Muscle of leg (tissue), 11 donors: ENCODE measurements around the gene ENTPD3. TPM values are rescaled to one million over a fixed set of nuclear protein-coding genes. Genes with fewer than 3 reads are reported as not detected.

Source experiments
- DNase-seq: peaks from one replicate; pipeline ENCODE4 v3.0.0; 2013
- H3K27ac ChIP-seq: one replicate; pipeline ENCODE4 v1.5.1; 2013; ENCODE audit warnings: mild to moderate bottlenecking, low read length, control low read depth
- H3K27me3 ChIP-seq: one replicate; pipeline ENCODE4 v1.6.1; 2013; ENCODE audit warnings: low read length; ENCODE audit not compliant: control insufficient read depth, insufficient read depth
- H3K36me3 ChIP-seq: one replicate; pipeline ENCODE4 v1.6.1; 2013; ENCODE audit warnings: low read length; ENCODE audit not compliant: control insufficient read depth, insufficient read depth
- H3K4me1 ChIP-seq: one replicate; pipeline ENCODE4 v1.6.1; 2013; ENCODE audit warnings: low read length; ENCODE audit not compliant: control insufficient read depth, insufficient read depth
- H3K4me3 ChIP-seq: one replicate; pipeline ENCODE4 v1.5.1; 2013; ENCODE audit warnings: low read length, control low read depth
- H3K9me3 ChIP-seq: replicated peaks from 2 replicates; pipeline ENCODE4 v1.6.1; 2013; ENCODE audit warnings: low read depth, low read length; ENCODE audit not compliant: control insufficient read depth
- WGBS: methylation state at CpG from one replicate; pipeline ENCODE4 v1.1.5; 2013; ENCODE audit warnings: missing lambda C conversion rate; ENCODE audit not compliant: insufficient coverage; 5-methylcytosine and 5-hydroxymethylcytosine counted together
- polyA plus RNA-seq, 8 donors: library from polyadenylated mRNA; unstranded; fragments of 120-200 nt; gene quantifications; one replicate each; pipeline versions ENCODE4 v1.2.1 to v1.2.3, GENCODE V29; 2013; ENCODE audit warnings: inconsistent platforms in 1 of 8, low replicate concordance in 1 of 8; ENCODE audit not compliant: insufficient read length in 8 of 8, insufficient read depth in 1 of 8
- total RNA-seq: library from RNA; stranded (reverse); fragments of 120-200 nt; gene quantifications from one replicate; pipeline ENCODE4 v1.2.4, GENCODE V29; 2013

ENTPD3 gene
- total and polyA plus RNA-seq, 9 donors, result 0.10 to 0.75 (median 0.36) TPM

DNA sequence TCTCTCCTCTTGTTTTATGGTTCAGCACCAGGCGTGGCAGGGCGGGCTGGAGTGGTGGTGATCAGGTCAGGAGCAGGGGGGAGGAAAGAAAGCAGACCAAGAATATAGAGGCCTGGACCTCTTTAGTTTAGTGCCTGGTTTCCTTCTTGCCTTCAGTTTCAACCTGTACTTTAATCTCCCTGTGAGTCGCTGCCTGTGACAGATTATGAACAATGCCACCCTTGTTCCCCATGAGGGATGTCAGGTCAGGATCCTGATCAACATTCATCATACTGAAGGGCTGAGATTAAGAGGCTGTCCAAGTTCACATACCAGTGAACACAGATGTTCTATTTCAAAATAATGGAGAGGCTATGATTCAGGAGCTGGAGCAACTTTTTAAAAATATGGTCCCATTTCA lies 11.4 kb downstream of the ENTPD3 start:
- Histone ChIP-seq H3K36me3 (no peaks in the 10 kb centered on the region), H3K27me3 (no peaks in the 10 kb centered on the region), H3K4me1 (no peaks in the 10 kb centered on the region), H3K4me3 (no peak overlapping the region), H3K27ac (no peak overlapping the region), H3K9me3 (no peaks in the 10 kb centered on the region)
- no peak for DNase-seq
- 20% methylated on average over 1 of the region's 3 CpGs for WGBS

DNA sequence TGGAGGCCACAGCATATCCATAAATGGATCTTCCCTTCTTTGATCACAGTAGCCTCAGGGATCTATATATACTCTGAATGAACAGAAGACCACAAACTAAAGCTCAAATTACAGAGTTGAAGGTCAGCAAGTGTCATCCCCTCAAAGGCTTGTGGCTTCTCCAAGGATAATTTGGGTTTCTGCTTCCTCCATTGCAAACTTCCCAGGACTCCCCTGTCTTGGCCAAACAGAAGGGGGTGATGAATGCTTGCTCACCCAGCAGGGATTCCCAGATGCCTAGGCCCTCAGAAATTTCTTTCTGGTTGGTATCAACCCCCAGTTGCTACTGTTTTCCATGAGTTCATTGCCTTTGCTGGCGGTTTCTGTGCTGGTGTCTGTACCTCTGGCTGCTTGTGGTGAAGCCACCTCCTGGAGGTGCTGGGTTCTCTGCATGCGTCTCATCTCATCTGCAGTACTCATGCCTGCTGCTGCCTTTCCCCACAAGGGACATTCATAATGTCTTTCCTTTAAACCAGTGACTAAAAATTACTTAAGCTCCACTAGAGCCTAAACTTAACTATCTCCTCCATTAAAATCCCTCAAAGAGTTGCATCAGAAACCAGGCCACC lies 17.7 kb downstream of the ENTPD3 start:
- Histone ChIP-seq H3K4me3 (no peak overlapping the region), H3K4me1 (no peaks in the 10 kb centered on the region), H3K36me3 (no peaks in the 10 kb centered on the region), H3K27me3 (no peaks in the 10 kb centered on the region), H3K27ac (no peak overlapping the region), H3K9me3 (no peaks in the 10 kb centered on the region)
- DNase-seq, result no peak
- 79% methylated on average over 2 of the region's 2 CpGs for WGBS

DNA sequence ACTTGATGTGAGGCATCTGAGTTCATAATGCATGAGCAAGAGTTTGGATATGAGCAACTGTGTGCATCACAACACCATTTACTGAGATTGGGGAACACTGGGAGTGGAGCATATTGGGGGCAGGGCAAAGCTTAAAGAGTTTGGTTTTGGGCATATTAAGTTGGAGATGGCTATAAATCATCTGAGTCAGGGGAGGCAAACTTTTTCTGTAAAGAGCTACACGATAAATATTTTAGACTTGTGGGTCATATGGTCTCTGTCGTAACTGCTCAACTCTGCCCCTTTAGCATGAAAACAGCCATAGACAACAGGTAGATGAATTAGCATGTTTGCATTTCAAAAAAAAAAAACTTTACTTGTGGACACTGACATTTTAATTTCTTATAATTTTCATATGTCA lies 20.0 kb downstream of the ENTPD3 start:
- Histone ChIP-seq H3K27ac (no peak overlapping the region), H3K4me3 (no peak overlapping the region), H3K27me3 (no peaks in the 10 kb centered on the region), H3K4me1 (no peaks in the 10 kb centered on the region), H3K36me3 (no peaks in the 10 kb centered on the region), H3K9me3 (no peaks in the 10 kb centered on the region)
- no peak for DNase-seq
- whole genome bisulfite sequencing, result 100% methylated on average over 1 of the region's 2 CpGs

DNA sequence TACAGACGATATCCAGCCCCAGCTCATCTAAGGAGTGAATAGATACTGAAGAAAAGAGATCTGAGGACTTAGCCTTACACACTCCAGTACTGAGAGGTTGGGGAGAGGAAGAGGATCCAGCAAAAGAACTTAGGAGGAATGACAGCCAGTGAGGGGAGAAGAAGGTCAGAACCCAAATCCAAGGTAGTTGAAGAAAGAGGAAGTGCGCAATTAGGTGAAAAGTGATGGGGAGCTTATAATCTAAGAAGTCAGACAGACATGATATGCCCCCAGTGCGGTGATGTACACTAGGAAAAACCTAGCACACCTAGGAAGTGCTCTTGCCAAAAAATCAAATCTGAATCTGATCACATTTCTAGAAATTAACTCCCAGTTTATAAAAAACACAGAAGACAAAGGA lies 20.6 kb downstream of the ENTPD3 start:
- 83% methylated on average over 1 of the region's 3 CpGs for WGBS
- Histone ChIP-seq H3K27ac (no peak overlapping the region), H3K36me3 (no peaks in the 10 kb centered on the region), H3K9me3 (no peaks in the 10 kb centered on the region), H3K4me3 (no peak overlapping the region), H3K27me3 (no peaks in the 10 kb centered on the region), H3K4me1 (no peaks in the 10 kb centered on the region)
- DNase-seq, result no peak

DNA sequence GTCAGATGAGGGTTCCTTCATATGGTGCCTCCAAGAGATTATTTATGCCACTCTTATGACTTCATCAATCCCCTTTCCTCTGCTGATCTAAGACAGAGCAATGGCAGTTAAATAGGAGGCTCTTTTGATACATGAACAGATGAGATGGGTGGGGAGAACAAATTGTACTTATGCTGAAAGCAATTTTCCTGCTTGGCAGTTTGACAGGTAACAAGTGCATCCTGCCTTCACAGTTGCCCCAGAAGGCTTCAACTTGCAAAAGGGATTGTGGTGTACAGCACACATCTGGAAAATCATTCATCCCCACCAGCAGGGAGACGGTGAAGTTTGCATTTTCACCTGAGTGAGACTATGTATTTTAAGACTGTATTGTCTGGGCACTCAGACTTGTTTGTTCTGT lies 27.3 kb downstream of the ENTPD3 start:
- no peaks in the 10 kb centered on the region for H3K36me3 ChIP-seq
- no CpG with 5 or more reads among the region's 1 CpG for WGBS
- H3K4me3 ChIP-seq, result no peak overlapping the region
- no peaks in the 10 kb centered on the region for H3K9me3 ChIP-seq
- no peaks in the 10 kb centered on the region for H3K27me3 ChIP-seq
- H3K27ac ChIP-seq, result no peak overlapping the region
- no peak for DNase-seq
- H3K4me1 ChIP-seq, result no peaks in the 10 kb centered on the region

DNA sequence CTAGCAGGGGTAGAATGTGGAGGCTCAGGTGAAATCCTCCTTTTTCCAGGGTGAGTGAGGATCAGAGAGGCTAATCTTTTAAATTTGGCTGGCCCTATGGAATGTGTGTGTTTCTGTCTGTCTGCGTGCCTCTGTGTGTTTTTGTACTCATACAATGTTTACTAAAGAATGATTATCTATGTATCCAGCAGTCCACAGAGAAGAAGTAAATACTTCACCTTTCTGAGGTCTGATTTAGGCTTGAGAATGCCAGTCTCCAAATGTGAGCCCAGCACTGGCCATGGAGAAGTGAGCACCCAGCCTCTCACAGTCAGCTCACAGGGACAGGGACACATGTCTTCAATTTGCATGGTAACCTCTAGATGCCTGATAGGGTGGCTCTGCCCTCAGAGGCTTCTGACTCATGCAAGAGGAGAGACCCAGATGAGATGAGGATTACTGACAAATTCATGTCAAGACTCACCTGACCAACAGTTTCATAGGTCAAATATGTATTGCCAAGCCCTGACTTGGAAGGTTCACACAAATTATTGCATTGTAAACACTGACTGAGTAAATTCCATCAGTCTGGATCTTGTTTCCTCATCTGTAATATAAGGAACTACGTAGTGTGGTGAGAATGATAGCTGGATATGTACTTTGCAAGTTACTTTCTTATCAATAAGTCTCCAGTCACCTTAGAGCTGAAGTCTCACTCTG lies 31.0 kb downstream of the ENTPD3 start:
- no peak overlapping the region for H3K4me3 ChIP-seq
- WGBS, result no CpG with 5 or more reads among the region's 2 CpGs
- DNase-seq, result no peak
- H3K4me1 ChIP-seq, result no peaks in the 10 kb centered on the region
- H3K9me3 ChIP-seq, result no peaks in the 10 kb centered on the region
- H3K27me3 ChIP-seq, result no peaks in the 10 kb centered on the region
- H3K36me3 ChIP-seq, result no peaks in the 10 kb centered on the region
- no peak overlapping the region for H3K27ac ChIP-seq

DNA sequence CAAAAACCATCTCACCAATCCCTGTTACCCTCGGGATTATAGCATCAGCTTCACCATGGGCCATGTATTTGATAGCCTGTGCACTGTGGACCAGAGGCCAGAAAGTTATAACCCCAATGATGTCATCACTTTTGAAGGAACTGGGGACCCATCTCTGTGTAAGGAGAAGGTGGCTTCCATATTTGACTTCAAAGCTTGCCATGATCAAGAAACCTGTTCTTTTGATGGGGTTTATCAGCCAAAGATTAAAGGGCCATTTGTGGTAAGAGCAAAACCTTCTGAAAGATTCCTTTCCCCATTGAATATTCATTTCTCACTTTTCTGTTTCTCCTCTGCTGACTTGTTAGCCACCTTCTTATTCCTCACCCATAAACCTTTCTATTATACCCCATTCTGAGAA lies 35.9 kb downstream of the ENTPD3 start:
- no peak overlapping the region for H3K27ac ChIP-seq
- H3K27me3 ChIP-seq, result no peaks in the 10 kb centered on the region
- no peak overlapping the region for H3K4me3 ChIP-seq
- H3K9me3 ChIP-seq, result no peaks in the 10 kb centered on the region
- no peak for DNase-seq
- no peaks in the 10 kb centered on the region for H3K36me3 ChIP-seq
- WGBS, result 83% methylated on average over 1 of the region's 1 CpG
- no peaks in the 10 kb centered on the region for H3K4me1 ChIP-seq

DNA sequence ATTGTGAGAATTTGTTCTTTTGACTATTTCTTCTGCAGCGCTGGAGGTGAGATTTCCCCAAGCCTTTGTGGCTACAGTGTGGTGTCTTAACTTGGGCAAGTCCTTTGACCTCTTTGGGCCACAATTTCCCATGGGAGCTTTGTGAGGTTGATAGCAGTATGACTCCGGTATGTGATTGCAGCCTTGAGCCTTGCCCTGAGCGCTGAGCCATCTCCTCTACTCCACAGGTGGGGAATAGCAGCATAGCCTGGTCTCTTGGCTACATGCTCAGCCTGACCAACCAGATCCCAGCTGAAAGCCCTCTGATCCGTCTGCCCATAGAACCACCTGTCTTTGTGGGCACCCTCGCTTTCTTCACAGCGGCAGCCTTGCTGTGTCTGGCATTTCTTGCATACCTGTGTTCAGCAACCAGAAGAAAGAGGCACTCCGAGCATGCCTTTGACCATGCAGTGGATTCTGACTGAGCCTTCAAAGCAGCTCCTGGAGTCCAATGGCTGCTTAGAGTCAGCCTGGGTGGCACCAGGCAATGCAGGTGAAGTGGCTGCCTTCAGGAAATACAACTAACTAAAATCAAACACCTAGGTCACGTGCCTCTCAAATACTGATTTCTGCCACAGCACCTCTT lies 40.2 kb downstream of the ENTPD3 start:
- no peaks in the 10 kb centered on the region for H3K36me3 ChIP-seq
- DNase-seq, result no peak
- no peaks in the 10 kb centered on the region for H3K4me1 ChIP-seq
- H3K4me3 ChIP-seq, result no peak overlapping the region
- no peaks in the 10 kb centered on the region for H3K27me3 ChIP-seq
- H3K27ac ChIP-seq, result no peak overlapping the region
- WGBS, result 90% methylated on average over 4 of the region's 8 CpGs
- H3K9me3 ChIP-seq, result no peaks in the 10 kb centered on the region

DNA sequence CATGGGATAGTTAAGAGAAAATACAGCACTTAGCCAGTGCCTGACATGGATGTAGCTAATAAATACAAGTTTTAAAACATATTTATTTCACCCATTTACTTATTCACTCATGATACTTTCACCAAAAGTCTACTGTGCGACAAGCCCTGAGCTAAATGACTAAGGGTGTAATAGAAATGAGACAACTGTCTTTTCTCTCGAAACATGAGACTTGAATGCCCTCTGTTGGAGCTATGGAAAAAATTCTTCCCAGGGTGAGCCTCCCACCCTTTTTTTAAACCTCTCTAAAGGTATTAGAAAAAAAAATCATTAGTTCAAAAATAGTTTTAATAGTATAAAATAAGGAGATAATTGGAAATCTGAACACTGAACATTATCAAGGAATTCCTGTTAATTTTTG lies 45.8 kb downstream of the ENTPD3 start:
- no CpG with 5 or more reads among the region's 2 CpGs for WGBS
- no peaks in the 10 kb centered on the region for H3K36me3 ChIP-seq

DNA sequence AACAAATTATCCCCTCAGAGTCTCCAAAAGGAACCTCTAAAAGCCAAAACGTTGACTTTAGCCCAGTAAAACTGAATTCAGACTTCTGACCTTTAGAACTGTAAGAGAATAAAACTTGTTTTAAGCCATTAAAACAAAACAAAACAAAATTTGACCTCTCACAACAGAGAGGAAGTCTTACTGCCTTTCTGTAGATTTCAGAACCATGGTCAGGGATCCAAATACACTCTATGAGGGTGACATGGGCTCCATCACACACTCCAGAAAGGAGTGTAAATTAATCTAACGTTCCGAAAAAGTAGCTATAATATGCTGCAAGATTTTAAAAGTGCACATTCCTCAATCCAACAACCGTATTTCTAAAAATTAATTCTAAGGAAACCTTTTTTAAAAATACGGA lies 50.9 kb downstream of the ENTPD3 start:
- Histone ChIP-seq H3K36me3 (no peaks in the 10 kb centered on the region), H3K9me3 (no peaks in the 10 kb centered on the region), H3K4me3 (no peak overlapping the region), H3K27ac (no peak overlapping the region), H3K4me1 (no peaks in the 10 kb centered on the region), H3K27me3 (no peaks in the 10 kb centered on the region)
- WGBS, result no CpG with 5 or more reads among the region's 5 CpGs
- no peak for DNase-seq

More for the DNA sequence above, 45.8 kb downstream of the ENTPD3 start:
- Histone ChIP-seq H3K27me3 (no peaks in the 10 kb centered on the region), H3K27ac (no peak overlapping the region), H3K4me1 (no peaks in the 10 kb centered on the region), H3K4me3 (no peak overlapping the region), H3K9me3 (no peaks in the 10 kb centered on the region)
- DNase-seq, result no peak
